AML-193 (cell line): ENCODE data around the gene IQCE.
"Not testable (repeated sequence)": the region's sequence is repeated elsewhere in the genome, so short reads cannot be mapped to it uniquely, and the experiment has no call there.

Experiments
- DNase-seq, 2 experiments: peaks; one replicate each; lab custom pipeline; 2025; lab: John Stamatoyannopoulos, UW

Gene IQCE

GRCh38 chr7:2532199-2532772, 26.5 kb upstream of the IQCE start:
- not testable (repeated sequence) for DNase-seq

- not testable (repeated sequence) for DNase-seq
Observed at GRCh38 chr7:2532816-2533215, 26.0 kb upstream of the IQCE start.

- not testable (repeated sequence) for DNase-seq
Observed at GRCh38 chr7:2533566-2533965, 25.2 kb upstream of the IQCE start.

GRCh38 chr7:2534214-2534613, 24.6 kb upstream of the IQCE start:
- not testable (repeated sequence) for DNase-seq

- not testable (repeated sequence) for DNase-seq
Observed at GRCh38 chr7:2535872-2536627, 22.7 kb upstream of the IQCE start.

- DNase-seq, result no peak
Observed at GRCh38 chr7:2537981-2538851, 20.6 kb upstream of the IQCE start.

DNA sequence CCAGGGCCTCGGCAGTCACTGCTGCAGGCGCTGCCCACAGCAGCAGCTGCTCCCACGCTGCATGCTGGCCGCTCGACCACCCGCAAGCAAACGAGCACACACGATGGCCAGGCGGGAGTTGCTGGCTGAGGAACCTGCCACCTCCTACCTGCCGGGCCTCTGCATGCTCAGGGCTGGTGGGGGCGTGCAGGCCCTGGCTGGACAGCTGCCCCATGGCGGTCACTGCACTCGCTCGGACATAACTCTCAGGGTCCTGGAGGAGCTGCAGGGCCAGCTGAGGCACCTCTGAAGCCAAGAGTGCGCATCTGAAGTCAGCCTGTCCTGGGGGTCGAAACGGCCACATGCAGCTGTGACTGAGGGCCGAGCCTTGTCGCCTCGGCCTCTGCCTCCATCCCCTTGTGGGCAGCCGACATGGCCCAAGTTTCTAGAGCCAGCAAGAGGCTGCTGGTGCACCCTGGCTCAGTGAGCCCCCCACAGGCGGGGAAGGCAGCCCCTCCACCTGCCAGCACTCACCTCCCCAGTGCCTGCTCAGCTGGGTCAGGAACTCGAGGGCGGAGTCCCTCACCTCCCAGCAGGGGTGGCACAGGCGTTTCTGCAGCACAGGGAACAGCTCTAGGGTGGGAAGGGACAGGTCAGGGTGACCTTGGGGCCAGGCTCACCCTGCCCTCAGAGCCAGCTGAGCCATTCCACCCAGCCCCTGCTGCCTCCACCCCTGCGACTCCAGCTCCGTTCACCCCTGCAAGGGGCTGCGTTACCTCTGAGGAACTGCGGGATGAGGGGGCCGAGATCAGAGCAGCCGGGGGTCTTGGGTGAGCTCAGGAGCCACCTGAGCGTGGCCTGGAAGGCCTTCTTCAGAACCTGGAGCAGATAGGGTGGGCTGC, 19.5 kb upstream of the IQCE start:
- no peak for DNase-seq

DNA sequence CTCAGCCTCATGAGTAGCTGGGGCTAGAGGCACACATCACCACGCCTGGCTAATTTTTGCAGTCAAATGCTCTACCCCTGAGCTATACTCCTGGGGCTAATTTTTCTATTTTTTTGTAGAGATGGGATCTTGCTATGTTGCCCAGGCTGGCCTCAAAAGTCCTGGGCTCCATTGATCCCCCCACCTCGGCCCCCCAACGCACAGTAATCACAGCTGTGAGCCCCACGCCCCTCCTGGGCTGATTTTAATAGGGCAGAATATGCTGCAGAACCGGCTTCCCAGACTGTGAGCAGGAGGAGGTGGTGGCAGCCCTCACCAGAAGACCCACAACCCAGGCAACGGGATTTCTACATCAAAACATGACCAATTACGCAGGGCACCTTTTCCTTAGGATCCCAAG, 18.6 kb upstream of the IQCE start:
- DNase-seq, result no peak

DNA sequence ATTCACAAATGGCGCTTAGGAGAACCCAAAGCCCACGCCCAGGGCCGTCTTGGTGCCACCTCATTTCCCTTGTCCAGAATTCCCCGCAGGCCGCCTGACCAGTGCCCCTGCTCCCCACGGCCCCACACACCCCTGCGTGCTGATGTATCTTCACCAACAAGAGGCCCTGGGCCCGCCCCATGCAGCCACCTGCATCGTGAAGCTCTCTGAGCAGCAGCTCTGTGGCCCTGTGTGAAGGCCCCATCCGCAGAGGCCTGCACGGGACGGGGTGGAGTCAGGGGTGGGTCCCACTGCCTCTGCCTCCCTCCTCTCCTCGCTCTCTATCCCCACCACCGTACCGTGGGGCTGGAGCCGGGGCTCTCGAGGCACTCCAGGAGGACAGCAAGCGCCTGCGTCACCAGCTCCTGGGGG, 18.1 kb upstream of the IQCE start:
- no peak for DNase-seq

DNA sequence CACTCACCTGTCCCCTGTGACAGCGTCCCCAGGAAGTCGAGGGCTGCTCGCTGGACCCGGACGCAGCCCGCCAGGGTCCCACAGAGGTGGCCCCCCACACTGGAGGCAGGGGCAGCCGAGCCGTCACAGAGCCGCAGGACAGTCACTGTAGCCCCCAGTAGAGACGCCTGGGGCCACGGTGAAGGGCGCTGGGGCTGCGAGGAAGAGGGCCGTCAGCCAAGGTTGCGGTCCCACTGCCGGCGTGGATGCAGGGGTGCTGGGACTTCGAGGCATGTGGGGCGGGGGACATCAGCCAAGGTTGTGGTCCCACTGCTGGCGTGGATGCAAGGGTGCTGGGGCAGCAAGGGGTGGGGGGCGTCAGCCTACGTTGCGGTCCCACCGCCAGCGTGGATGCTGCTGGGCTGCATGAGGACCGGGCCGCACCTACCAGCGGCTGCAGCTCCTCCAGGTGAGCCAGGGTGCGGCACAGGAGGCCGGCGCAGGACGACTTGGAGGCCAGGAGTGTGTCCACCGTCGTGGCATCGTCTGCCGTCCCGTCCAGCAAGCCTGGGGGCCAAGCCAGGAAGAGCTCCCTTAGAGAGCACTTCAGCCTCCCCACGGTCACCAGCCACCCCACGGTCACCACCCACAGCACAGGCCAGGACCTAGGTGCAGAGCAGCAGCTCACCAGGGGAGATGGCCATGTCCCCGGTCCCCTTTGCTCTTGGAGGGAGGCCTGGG, 17.3 kb upstream of the IQCE start:
- DNase-seq, result no peak

GRCh38 chr7:2542011-2542915, 16.5 kb upstream of the IQCE start:
- DNase-seq, result no peak

- no peak for DNase-seq
Observed at GRCh38 chr7:2542916-2543871, 15.6 kb upstream of the IQCE start.

GRCh38 chr7:2544541-2545188, 14.1 kb upstream of the IQCE start:
- DNase-seq, result no peak

DNA sequence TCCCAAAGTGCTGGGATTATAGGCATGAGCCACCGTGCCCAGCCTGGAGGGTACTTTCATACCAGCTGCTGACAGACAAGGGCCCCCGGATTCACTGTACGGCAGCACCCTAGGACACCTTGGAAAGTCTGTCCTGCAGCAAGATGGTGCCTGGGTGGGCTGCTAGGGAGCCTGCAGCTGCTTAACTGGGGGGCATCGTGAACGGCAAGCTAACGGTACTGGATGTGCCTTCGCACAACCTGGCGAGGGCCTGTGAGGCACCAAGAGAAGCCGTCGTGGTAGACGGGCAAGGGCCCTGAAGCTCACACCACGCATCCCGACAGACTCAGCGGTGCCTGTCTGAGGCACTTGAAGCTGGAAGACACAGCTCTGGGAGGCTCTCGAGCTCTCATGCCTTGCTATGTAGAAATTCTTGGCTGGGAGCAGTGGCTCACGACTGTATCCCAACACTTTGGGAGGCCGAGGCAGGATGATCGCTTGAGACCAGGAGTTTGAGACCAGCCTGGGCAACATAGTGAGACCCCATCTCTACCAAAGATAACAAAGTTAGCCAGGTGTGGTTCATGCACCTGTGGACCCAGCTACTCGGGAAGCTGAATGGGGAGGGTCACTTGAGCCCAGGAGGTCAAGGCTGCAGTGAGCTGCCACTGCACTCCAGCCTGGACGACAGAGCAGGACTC, 12.9 kb upstream of the IQCE start:
- no peak for DNase-seq

DNA sequence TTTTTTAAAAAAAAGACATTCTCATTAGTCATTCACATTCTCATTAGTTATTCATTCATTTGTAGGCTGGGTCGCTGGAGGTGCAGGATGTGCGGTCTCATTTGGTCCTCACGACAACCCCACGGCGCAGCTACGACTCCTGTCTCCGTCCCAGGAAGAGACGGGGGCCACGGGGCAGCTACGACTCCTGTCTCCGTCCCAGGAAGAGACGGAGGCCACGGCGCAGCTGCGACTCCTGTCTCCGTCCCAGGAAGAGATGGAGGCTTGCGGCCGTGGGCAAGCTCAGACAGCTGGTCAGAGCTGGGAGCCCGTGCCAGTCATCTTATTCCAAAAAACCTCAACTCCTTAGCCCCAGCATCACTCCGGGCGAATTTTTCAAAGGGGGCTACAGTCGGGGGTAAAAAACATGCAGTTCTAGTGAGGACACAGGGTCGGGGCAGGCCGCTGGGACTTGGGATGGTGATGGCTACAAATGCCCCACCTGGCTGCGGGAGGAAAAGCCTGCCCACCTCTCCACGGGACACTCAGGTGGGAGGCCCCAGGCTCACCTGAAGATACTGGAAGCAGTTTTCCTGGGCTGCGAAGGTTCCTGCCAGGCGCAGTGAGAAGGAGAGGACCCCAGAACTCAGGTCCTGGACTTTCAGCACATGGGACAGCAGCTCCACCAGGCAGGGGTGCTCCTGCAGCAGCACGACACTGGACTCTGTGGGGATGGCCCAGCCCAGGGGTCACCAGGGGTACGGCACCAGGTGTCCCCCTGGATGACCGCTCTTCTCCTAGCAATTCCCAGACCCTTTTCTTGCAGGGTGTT, 11.8 kb upstream of the IQCE start:
- DNase-seq, result no peak

DNA sequence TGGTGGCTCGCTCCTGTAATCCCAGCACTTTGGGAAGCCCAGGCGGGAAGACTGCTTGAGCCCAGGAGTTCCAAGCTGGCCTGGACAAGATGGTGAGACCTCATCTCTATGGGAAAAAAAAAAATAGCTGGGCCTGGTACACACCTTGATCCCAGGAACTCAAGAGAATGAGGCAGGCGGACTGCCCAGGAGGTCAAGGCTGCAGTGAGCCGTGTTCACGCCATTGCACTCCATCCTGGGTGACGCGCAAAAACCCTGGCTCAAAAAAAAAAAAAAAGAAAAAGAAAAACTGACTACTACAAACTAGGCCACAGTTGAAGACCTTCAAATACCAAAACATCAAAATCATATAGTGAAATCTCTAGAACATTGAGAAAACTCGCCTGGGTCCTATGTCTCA, 7.4 kb upstream of the IQCE start:
- no peak for DNase-seq

DNA sequence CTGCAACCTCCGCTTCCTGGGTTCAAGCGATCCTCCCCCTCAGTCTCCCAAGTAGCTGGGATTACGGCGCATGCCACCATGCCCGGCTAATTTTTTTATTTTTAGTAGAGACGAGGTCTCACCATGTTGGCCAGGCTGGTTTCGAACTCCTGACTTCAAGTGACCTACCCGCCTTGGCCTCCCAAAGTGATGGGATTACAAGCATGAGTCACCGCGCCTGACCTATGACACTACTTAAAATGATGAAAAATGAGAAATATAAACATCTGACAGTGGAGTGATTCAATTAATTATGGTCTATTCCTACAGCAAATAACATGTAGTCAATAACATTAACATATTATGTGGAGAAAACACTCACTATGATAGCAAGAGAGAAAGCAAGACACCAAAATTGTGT, 5.7 kb upstream of the IQCE start:
- DNase-seq, result no peak
